Uterus (tissue), 4 donors: ENCODE results near the gene USP40. TPM values are rescaled to one million over a fixed set of nuclear protein-coding genes. Genes with fewer than 3 reads are reported as not detected.

ENCODE experiments used
- DNase-seq, 2 donors: peaks; one replicate each; pipeline ENCODE4 v3.0.0-alpha.2; 2019 to 2020
- H3K27ac ChIP-seq, 2 donors: fragments of 200-600 bp; sonication (generic); 1 replicate in 1 of 2; 2 replicates in 1 of 2; pipeline ENCODE4 v1.5.1; 2016 to 2018
- H3K27me3 ChIP-seq, 2 donors: fragments of 200-600 bp; sonication (generic); one replicate each; pipeline ENCODE4 v1.5.1; 2018 to 2019; ENCODE audit warnings: control low read depth in 1 of 2
- H3K36me3 ChIP-seq, 2 donors: fragments of 200-600 bp; sonication (generic); one replicate each; pipeline ENCODE4 v1.5.1; 2019; ENCODE audit warnings: control low read depth in 1 of 2
- H3K4me1 ChIP-seq, 2 donors: fragments of 200-600 bp; sonication (generic); one replicate each; pipeline ENCODE4 v1.5.1; 2018 to 2019; ENCODE audit warnings: control low read depth in 1 of 2
- H3K4me3 ChIP-seq, 2 donors: fragments of 200-600 bp; sonication (generic); 1 replicate in 1 of 2; 2 replicates in 1 of 2; pipeline ENCODE4 v1.5.1; 2018 to 2019; ENCODE audit warnings: mild to moderate bottlenecking in 1 of 2
- H3K9me3 ChIP-seq, 2 donors: fragments of 200-600 bp; sonication (generic); one replicate each; pipeline ENCODE4 v1.5.1; 2019; ENCODE audit warnings: control low read depth in 1 of 2
- CTCF ChIP-seq, 4 experiments: fragments of 200-600 bp in 2 of 4; fragments of 450-650 bp in 2 of 4; sonication (generic) in 2 of 4; IDR thresholded peaks; one replicate each; pipeline ENCODE4 v1.5.1; 2016 to 2019; ENCODE audit warnings: antibody characterized with exemption in 4 of 4, mild to moderate bottlenecking in 2 of 4, moderate library complexity in 1 of 4
- POLR2A ChIP-seq, 2 donors: fragments of 450-650 bp; IDR thresholded peaks; one replicate each; pipeline ENCODE4 v1.6.1; 2016; ENCODE audit warnings: antibody characterized with exemption in 2 of 2, mild to moderate bottlenecking in 1 of 2, moderate library complexity in 1 of 2
- intact Hi-C: fragments of 100-400 bp; cut with DNase I; formaldehyde crosslinking; loops from one replicate; pipeline ENCODE4 v1.15.1; 2023; ENCODE audit warnings: low total_unique reads
- total RNA-seq, 4 donors: library from RNA; depleted of rRNA in 3 of 4; stranded (reverse); fragments of >200 nt in 3 of 4; gene quantifications; one replicate each; pipeline versions ENCODE4 v1.1.0 to v1.2.4, GENCODE V29; 2014 to 2023
- donor health status: DM: yes; HTN: yes; CAD: no.

USP40 gene
- total RNA-seq, 4 donors from 2014 or later: 14.7 to 60.2 (median 49.5) TPM

GRCh38 chr2:233503947-233504637, 62.5 kb downstream of the USP40 start:
- Histone ChIP-seq H3K4me3 (no peak overlapping the region), H3K36me3 (no peaks in the 10 kb centered on the region), H3K27me3 (no peaks in the 10 kb centered on the region), H3K4me1 (no peaks in the 10 kb centered on the region), H3K27ac (no peak overlapping the region), H3K9me3 (peaks cover 0 to 18% of the 10 kb centered on the region in 2 donors)
- TF ChIP-seq POLR2A (IDR thresholded peaks at IDR 0.05) (no peak), CTCF (IDR thresholded peaks at IDR 0.05) (no peak)
- intact Hi-C loops: no loop called here
- DNase-seq: no peak

GRCh38 chr2:233503481-233503880, 63.1 kb downstream of the USP40 start:
- Histone ChIP-seq H3K4me1 (no peaks in the 10 kb centered on the region), H3K36me3 (no peaks in the 10 kb centered on the region), H3K27me3 (no peaks in the 10 kb centered on the region), H3K4me3 (no peak overlapping the region), H3K27ac (no peak overlapping the region), H3K9me3 (peaks cover 0 to 18% of the 10 kb centered on the region in 2 donors)
- TF ChIP-seq CTCF (IDR thresholded peaks at IDR 0.05): no peak
- no peak for TF ChIP-seq POLR2A (IDR thresholded peaks at IDR 0.05)
- DNase-seq: no peak
- intact Hi-C loops: no loop called here

- Histone ChIP-seq H3K27ac (no peak overlapping the region), H3K9me3 (peaks cover 0 to 18% of the 10 kb centered on the region in 2 donors), H3K4me3 (no peak overlapping the region), H3K4me1 (no peaks in the 10 kb centered on the region), H3K36me3 (no peaks in the 10 kb centered on the region), H3K27me3 (no peaks in the 10 kb centered on the region)
- intact Hi-C loops: no loop called here
- no peak for TF ChIP-seq POLR2A (IDR thresholded peaks at IDR 0.05)
- no peak for TF ChIP-seq CTCF (IDR thresholded peaks at IDR 0.05)
- no peak for DNase-seq
Measured at GRCh38 chr2:233501198-233502076, 65.1 kb downstream of the USP40 start.

GRCh38 chr2:233499928-233500327, 66.7 kb downstream of the USP40 start:
- no peak for DNase-seq
- intact Hi-C loops: no loop called here
- H3K36me3 ChIP-seq: no peaks in the 10 kb centered on the region
- no peak overlapping the region for H3K4me3 ChIP-seq
- H3K9me3 ChIP-seq: peaks cover 0 to 18% of the 10 kb centered on the region in 2 donors
- TF ChIP-seq CTCF (IDR thresholded peaks at IDR 0.05) (no peak), POLR2A (IDR thresholded peaks at IDR 0.05) (no peak)
- no peaks in the 10 kb centered on the region for H3K4me1 ChIP-seq
- no peaks in the 10 kb centered on the region for H3K27me3 ChIP-seq
- no peak overlapping the region for H3K27ac ChIP-seq

GRCh38 chr2:233498126-233498525, 68.5 kb downstream of the USP40 start:
- no peak overlapping the region for H3K27ac ChIP-seq
- intact Hi-C loops: no loop called here
- peaks cover 0 to 6% of the 10 kb centered on the region in 2 donors for H3K9me3 ChIP-seq
- no peak overlapping the region for H3K4me3 ChIP-seq
- no peaks in the 10 kb centered on the region for H3K36me3 ChIP-seq
- no peak for DNase-seq
- no peaks in the 10 kb centered on the region for H3K27me3 ChIP-seq
- TF ChIP-seq POLR2A (IDR thresholded peaks at IDR 0.05): no peak
- no peak for TF ChIP-seq CTCF (IDR thresholded peaks at IDR 0.05)
- no peaks in the 10 kb centered on the region for H3K4me1 ChIP-seq
